Gastroesophageal sphincter (tissue), 4 donors: ENCODE data around the gene LPIN1. TPM values are rescaled to one million over a fixed set of nuclear protein-coding genes. Genes with fewer than 3 reads are reported as not detected.
"Not testable (repeated sequence)": the region's sequence is repeated elsewhere in the genome, so short reads cannot be mapped to it uniquely, and the experiment has no call there.

Experiments used
- ATAC-seq: fragments of 150-250 bp; one replicate; pipeline ENCODE4 v1.9.1; 2016; ENCODE audit warnings: mild to moderate bottlenecking, moderate library complexity
- H3K27ac ChIP-seq, 4 donors: fragments of 200-600 bp; sonication (generic) in 3 of 4; 1 replicate in 3 of 4; 2 replicates in 1 of 4; pipeline ENCODE4 v1.5.1; 2016 to 2019
- H3K27me3 ChIP-seq: fragments of 200-600 bp; sonication (generic); one replicate; pipeline ENCODE4 v1.5.1; 2019
- H3K36me3 ChIP-seq, 2 donors: fragments of 200-600 bp; sonication (generic); one replicate each; pipeline ENCODE4 v1.5.1; 2019; ENCODE audit warnings: control low read depth in 1 of 2
- H3K4me1 ChIP-seq, 3 donors: fragments of 200-600 bp; sonication (generic); 1 replicate in 2 of 3; 2 replicates in 1 of 3; pipeline ENCODE4 v1.5.1; 2016 to 2019; ENCODE audit warnings: control low read depth in 2 of 3
- H3K4me3 ChIP-seq, 2 donors: fragments of 200-600 bp; sonication (generic); one replicate each; pipeline ENCODE4 v1.5.1; 2019; ENCODE audit warnings: mild to moderate bottlenecking in 1 of 2, moderate library complexity in 1 of 2
- H3K9me3 ChIP-seq, 3 donors: fragments of 200-600 bp; sonication (generic); one replicate each; pipeline ENCODE4 v1.5.1; 2017 to 2019; ENCODE audit warnings: control low read depth in 2 of 3
- CTCF ChIP-seq, 4 experiments: fragments of 200-600 bp in 2 of 4; fragments of 450-650 bp in 2 of 4; sonication (generic) in 1 of 4; IDR thresholded peaks; one replicate each; pipeline ENCODE4 v1.5.1; 2017 to 2019; ENCODE audit warnings: antibody characterized with exemption in 4 of 4, mild to moderate bottlenecking in 2 of 4, moderate library complexity in 2 of 4
- EP300 ChIP-seq: sonication (generic); formaldehyde crosslinking; IDR thresholded peaks from one replicate; pipeline ENCODE4 v1.6.1; 2017; ENCODE audit warnings: antibody characterized with exemption, mild to moderate bottlenecking
- POLR2A ChIP-seq, 2 donors: fragments of 450-650 bp; IDR thresholded peaks; one replicate each; pipeline ENCODE4 v1.6.1; 2017; ENCODE audit warnings: antibody characterized with exemption in 2 of 2, mild to moderate bottlenecking in 2 of 2, moderate library complexity in 1 of 2
- POLR2AphosphoS5 ChIP-seq: sonication (generic); formaldehyde crosslinking; IDR thresholded peaks from one replicate; pipeline ENCODE4 v1.6.1; 2017; ENCODE audit warnings: antibody characterized with exemption
- WGBS, 2 donors: methylation state at CpG; one replicate each; pipeline ENCODE4 v1.1.5; 2018; ENCODE audit warnings: low coverage in 1 of 2; 5-methylcytosine and 5-hydroxymethylcytosine counted together
- total RNA-seq, 4 donors: library from RNA; depleted of rRNA; stranded (reverse); fragments of >200 nt; gene quantifications; one replicate each; pipeline ENCODE4 v1.1.0, GENCODE V29; 2016

Gene LPIN1
- total RNA-seq, 4 donors from 2014 or later, result 47.3 to 70.1 (median 50.0) TPM

GRCh38 chr2:11821705-11822104, 75.3 kb downstream of the LPIN1 start:
- Histone ChIP-seq H3K4me1 (no peaks in the 10 kb centered on the region), H3K27me3 (no peaks in the 10 kb centered on the region), H3K9me3 (no peaks in the 10 kb centered on the region), H3K36me3 (peaks cover 3 to 97% of the 10 kb centered on the region in 2 donors), H3K27ac (no peak overlapping the region), H3K4me3 (no peak overlapping the region)
- ATAC-seq, result no peak
- WGBS, 2 donors, result no CpG with 5 or more reads among the region's 3 CpGs
- TF ChIP-seq EP300 (no peak), POLR2A (IDR thresholded peaks at IDR 0.05) (no peak), POLR2AphosphoS5 (no peak), CTCF (IDR thresholded peaks at IDR 0.05) (no peak)

GRCh38 chr2:11822359-11822745, 75.9 kb downstream of the LPIN1 start:
- peaks cover 0 to 95% of the 10 kb centered on the region in 2 donors for H3K36me3 ChIP-seq
- H3K27ac ChIP-seq, H3K27me3 ChIP-seq, H3K9me3 ChIP-seq, H3K4me3 ChIP-seq, H3K4me1 ChIP-seq, ATAC-seq: not testable (repeated sequence)
- 84 to 92% methylated on average over 2 to 4 of the region's 4 CpGs for WGBS, 2 donors

DNA sequence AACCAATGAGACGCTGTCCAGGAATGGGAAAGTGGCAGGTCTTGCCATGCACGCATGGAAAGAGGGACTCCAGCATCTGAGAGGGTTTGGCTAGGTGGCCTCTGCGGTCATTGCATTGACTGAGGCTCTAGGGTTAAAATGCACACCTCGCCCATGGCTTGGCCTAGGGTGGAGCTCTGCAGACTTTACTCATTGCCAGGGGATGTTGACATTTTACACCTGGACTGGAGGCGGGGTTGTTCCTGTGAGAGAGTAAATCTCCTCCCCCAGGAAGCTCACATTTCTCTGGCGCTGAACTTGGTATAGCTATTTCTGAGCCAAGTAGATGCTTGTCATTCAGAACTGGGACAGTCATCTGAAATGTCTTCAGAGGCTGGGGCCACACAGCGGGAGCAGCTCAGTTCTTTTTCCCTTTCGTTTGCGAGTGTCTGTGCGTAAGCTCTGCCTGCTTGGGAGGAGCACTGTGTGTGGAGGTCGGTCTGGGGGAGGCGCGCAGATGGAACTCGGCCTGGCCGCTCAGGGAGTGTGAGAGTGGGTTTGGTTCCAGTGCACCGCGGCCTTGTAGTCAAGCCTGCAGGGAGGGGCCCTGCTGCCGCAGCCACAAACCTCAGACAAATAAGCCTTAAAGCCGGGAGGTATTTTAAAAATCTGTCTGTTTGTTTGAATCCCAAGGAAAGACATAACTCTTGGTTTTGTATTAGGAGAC, 76.5 kb downstream of the LPIN1 start:
- H3K4me1 ChIP-seq, result no peaks in the 10 kb centered on the region
- H3K27ac ChIP-seq, result no peak overlapping the region
- 71 to 72% methylated on average over 3 to 9 of the region's 19 CpGs for WGBS, 2 donors
- peaks cover 0 to 94% of the 10 kb centered on the region in 2 donors for H3K36me3 ChIP-seq
- ATAC-seq, result no peak
- no peaks in the 10 kb centered on the region for H3K27me3 ChIP-seq
- H3K9me3 ChIP-seq, result no peaks in the 10 kb centered on the region
- TF ChIP-seq POLR2A (IDR thresholded peaks at IDR 0.05) (no peak), CTCF (IDR thresholded peaks at IDR 0.05) (no peak), POLR2AphosphoS5 (no peak), EP300 (no peak)
- H3K4me3 ChIP-seq, result no peak overlapping the region

- Histone ChIP-seq H3K27me3 (no peaks in the 10 kb centered on the region), H3K36me3 (peaks cover 0 to 78% of the 10 kb centered on the region in 2 donors), H3K4me3 (no peak overlapping the region), H3K27ac (no peak overlapping the region), H3K4me1 (peaks cover 5 to 15% (median 13%) of the 10 kb centered on the region in 3 donors), H3K9me3 (no peaks in the 10 kb centered on the region)
- WGBS, 2 donors, result 61 to 92% methylated on average over 7 of the region's 16 CpGs
- no peak for ATAC-seq
- TF ChIP-seq EP300, result no peak
- TF ChIP-seq POLR2AphosphoS5, result no peak
- TF ChIP-seq CTCF (IDR thresholded peaks at IDR 0.05), result no peak
- no peak for TF ChIP-seq POLR2A (IDR thresholded peaks at IDR 0.05)
These were observed 78.7 kb downstream of the LPIN1 start for GRCh38 chr2:11824901-11825828.

GRCh38 chr2:11827547-11827946, 81.1 kb downstream of the LPIN1 start:
- Histone ChIP-seq H3K36me3 (peaks cover 0 to 54% of the 10 kb centered on the region in 2 donors), H3K4me1 (peaks cover 5 to 25% (median 13%) of the 10 kb centered on the region in 3 donors), H3K27me3 (no peaks in the 10 kb centered on the region), H3K4me3 (no peak overlapping the region), H3K27ac (no peak overlapping the region), H3K9me3 (no peaks in the 10 kb centered on the region)
- TF ChIP-seq POLR2A (IDR thresholded peaks at IDR 0.05) (no peak), CTCF (IDR thresholded peaks at IDR 0.05) (no peak), EP300 (no peak), POLR2AphosphoS5 (no peak)
- no peak for ATAC-seq
- WGBS, 2 donors, result 59 to 80% methylated on average over 3 to 4 of the region's 4 CpGs
